Gastroesophageal sphincter (tissue), 3 donors: ENCODE data around the gene CASP8AP2.

Source experiments
- EP300 ChIP-seq: sonication (generic); formaldehyde crosslinking; IDR thresholded peaks from one replicate; pipeline ENCODE4 v1.6.1; 2017; ENCODE audit warnings: antibody characterized with exemption, mild to moderate bottlenecking
- POLR2A ChIP-seq, 2 donors: fragments of 450-650 bp; IDR thresholded peaks; one replicate each; pipeline ENCODE4 v1.6.1; 2017; ENCODE audit warnings: antibody characterized with exemption in 2 of 2, mild to moderate bottlenecking in 2 of 2, moderate library complexity in 1 of 2
- TF ChIP-seq, protein P1 (sequence below), 4 experiments: fragments of 200-600 bp in 2 of 4; fragments of 450-650 bp in 2 of 4; sonication (generic) in 1 of 4; IDR thresholded peaks; one replicate each; pipeline ENCODE4 v1.5.1; 2017 to 2019; ENCODE audit warnings: antibody characterized with exemption in 4 of 4, mild to moderate bottlenecking in 2 of 4, moderate library complexity in 2 of 4

DNA sequence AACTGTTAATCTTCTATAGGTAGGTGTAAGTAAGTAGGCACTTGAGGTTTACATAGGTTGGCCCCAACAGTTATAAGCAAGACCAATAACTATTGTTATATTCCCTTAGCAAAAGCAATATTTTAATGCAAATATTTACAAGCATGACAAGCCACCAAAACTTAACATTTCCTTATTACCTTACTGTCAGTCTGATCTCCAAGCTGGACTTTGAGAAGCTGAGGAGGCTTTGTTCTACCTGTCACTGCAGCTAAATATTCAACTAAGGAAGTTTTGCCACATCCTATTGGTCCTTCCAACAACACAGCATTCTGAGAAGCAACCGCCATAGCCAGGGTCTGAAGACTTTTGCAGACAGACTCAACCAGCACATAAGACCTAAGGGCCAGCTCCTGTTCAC is 39.7 kb upstream of the CASP8AP2 start:
- TF ChIP-seq, protein P1, sequence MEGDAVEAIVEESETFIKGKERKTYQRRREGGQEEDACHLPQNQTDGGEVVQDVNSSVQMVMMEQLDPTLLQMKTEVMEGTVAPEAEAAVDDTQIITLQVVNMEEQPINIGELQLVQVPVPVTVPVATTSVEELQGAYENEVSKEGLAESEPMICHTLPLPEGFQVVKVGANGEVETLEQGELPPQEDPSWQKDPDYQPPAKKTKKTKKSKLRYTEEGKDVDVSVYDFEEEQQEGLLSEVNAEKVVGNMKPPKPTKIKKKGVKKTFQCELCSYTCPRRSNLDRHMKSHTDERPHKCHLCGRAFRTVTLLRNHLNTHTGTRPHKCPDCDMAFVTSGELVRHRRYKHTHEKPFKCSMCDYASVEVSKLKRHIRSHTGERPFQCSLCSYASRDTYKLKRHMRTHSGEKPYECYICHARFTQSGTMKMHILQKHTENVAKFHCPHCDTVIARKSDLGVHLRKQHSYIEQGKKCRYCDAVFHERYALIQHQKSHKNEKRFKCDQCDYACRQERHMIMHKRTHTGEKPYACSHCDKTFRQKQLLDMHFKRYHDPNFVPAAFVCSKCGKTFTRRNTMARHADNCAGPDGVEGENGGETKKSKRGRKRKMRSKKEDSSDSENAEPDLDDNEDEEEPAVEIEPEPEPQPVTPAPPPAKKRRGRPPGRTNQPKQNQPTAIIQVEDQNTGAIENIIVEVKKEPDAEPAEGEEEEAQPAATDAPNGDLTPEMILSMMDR (IDR thresholded peaks at IDR 0.05): no peak
- TF ChIP-seq POLR2A (IDR thresholded peaks at IDR 0.05) (no peak), EP300 (no peak)
